ENCODE results near the gene CREBRF.
"Not testable (repeated sequence)": the region's sequence is repeated elsewhere in the genome, so short reads cannot be mapped to it uniquely, and the experiment has no call there.

The CREBRF gene, protein sequence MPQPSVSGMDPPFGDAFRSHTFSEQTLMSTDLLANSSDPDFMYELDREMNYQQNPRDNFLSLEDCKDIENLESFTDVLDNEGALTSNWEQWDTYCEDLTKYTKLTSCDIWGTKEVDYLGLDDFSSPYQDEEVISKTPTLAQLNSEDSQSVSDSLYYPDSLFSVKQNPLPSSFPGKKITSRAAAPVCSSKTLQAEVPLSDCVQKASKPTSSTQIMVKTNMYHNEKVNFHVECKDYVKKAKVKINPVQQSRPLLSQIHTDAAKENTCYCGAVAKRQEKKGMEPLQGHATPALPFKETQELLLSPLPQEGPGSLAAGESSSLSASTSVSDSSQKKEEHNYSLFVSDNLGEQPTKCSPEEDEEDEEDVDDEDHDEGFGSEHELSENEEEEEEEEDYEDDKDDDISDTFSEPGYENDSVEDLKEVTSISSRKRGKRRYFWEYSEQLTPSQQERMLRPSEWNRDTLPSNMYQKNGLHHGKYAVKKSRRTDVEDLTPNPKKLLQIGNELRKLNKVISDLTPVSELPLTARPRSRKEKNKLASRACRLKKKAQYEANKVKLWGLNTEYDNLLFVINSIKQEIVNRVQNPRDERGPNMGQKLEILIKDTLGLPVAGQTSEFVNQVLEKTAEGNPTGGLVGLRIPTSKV

DNA sequence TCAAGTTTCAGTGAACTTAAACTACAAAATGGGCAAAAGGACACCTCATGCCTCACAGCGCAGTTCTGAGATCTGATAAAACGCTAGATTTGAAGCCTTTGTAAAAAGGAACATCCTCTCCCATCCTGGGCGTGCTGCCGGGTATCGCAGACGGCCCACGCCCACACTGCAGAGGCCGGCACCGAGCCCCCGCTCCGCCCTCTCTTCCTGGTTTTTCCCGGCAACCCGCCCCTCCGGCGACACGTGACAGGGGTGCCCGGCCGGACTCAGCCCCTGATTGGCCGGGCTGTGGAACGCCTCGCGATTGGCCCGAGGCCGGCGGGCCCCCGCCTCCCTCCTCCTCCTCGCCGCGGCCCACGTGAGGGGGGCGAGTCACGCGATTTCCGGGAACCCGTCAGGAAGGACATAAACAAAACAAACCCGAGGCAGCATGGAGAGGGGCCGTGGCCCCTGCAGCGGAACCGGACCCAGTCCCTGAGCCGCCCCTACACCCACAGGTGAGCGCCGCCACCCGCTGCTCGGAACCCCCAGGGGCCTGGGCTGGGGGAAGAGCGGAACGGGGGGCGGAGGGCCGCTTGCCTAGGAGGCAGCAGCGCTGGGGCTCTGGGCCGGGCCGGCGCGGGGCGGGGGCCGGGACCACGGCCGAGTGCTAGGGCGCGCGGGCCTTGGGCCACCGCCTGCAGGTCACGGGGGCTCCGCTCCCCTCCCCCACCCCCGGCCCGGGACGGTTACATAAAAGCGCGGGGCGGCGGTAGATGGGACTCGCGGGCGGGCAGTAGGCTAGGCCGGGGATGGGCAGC lies at the start of gene CREBRF:
Gene CREBRF, plus strand, starts transcription at position 370 of the 800 bp plus-strand sequence. CDS start 24,424 bp downstream, outside the sequence.
- DNase-seq (ENCODE audit: low read depth) = peak; percentile 99

DNA sequence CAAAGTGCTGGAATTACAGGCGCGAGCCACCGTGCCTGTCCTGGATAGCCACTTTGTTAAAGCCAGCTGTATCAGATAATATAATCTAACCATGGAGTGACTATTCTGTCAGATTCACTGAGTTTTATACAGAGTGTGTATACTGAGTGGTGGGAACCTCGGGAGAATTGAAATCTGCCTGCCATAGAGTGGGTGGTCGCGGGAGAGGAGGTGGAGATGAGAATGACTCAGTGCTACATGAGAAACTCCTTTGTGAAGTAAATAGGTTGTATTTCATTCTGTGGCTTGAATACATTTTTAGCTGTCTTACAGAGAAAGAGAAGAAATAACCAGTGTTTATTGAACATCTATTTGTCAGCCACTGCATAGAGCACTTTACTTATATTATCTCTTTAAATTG lies 46.1 kb upstream of the CREBRF start:
- DNase-seq (ENCODE audit: low read depth) = no peak

DNA sequence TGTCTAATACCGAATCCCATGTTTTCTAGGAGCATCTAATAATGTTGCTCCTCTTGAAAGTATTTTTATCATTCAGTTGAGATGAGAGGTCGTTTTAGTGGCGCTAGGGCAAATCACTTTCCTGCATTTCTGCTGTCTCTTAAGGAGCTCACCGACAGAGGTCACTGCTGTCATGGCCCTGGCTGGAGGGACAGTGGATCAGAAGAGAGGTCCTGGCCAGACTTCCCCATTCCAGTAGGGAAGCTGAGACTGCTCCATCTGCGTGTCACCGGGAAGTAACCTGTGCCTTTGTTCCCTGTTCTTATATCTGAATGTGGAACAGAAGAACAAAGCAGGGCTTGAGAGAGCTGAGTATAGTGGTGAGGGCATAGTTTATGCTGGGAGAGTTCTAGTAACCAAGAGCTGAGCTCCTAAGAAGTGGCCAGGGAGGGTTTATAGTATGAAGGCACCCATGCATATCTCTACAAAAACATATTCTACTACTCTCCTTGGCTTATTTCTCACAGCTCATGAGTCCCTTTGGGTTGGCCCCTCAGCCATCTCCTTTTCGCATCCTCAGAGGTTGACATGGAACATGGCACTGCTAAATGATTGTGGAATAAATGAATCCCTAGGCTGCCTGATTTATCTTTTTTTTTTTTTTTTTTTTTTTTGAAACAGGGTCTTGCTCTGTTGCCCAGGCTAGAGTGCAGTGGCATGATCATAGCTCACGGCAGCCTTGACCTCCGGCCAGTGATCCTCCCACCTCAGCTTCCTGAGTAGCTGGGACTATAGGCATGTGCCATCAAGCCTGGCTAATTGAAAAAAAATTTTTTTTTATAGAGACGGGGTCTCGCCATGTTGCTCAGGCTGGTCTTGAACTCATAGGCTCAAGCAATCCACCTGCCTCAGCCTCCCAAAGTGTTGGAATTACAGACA lies 45.3 kb upstream of the CREBRF start:
- DNase-seq (ENCODE audit: low read depth) = no peak

DNA sequence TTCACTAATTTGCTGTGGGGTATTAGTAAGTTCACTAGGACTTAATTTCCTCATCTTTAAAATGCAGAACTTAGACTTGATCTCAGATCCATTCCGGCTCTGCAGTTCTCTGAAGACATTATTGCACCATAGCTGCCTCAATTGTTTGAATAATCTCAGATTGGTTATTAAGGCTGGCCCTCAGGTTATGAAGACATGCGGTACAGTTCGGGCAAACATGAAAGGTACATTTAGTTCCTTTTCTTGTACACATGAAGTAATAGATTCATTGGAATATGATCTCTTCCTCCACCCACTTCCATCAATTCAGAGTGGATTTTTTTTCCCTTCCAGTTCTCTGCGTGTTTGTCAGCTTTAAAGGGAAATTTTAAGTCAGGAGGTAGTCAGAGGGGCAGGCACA lies 44.6 kb upstream of the CREBRF start:
- DNase-seq (ENCODE audit: low read depth) = no peak

DNA sequence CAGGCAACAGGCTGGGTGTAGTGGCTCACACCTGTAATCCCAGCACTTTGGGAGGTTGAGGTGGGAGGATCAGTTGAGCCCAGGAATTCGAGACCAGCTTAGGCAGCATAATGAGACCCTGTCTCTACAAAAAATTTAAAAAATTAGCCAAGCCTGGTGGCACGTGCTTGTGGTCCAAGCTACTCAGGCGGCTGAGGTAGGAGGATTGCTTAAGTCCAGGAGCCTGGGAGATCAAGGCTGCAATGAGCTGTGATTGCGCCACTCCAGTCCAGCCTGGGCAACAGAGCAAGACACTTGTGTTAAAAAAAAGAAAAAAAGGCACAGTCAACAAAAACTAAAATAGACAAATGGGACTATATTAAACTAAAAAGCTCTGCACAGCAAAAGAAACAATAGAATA lies 43.3 kb upstream of the CREBRF start:
- DNase-seq (ENCODE audit: low read depth) = no peak

DNA sequence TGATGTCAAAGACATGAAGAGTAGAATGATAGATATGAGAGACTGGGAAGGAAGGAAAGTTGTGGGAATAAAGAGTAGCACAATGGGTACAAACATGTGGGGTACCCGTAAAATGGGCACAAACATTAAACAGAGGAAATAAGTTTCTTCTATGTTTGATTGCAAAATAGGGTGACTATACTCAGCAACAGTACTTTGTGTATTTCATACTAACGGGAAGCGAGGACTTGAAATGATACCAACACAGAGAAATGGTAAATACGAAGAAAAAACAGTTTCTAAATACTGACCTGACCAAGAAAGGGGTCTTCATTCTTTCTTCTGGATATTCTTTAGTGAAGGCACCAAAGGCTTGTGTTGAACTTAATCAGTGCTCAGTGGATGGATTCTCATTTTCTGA lies 41.5 kb upstream of the CREBRF start:
- no peak for DNase-seq (ENCODE audit: low read depth)

DNA sequence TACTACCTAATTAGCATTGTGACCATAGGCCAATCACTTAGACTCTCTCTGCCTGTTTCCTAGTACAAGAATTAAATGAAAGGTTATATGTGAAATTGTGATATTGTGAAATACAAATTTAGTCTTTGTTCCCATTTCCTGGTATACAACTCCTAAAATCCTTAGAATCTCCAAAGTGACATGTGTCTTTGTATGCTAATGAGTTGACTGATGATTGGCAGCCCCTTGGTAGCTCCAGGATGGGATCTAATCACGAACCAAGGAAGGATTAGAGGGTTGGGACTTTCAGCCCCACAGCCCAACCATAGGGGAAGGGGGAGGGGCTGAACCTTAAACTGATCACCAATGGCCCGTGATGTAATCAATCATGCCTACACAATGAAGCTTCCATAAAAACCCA lies 41.0 kb upstream of the CREBRF start:
- no peak for DNase-seq (ENCODE audit: low read depth)

DNA sequence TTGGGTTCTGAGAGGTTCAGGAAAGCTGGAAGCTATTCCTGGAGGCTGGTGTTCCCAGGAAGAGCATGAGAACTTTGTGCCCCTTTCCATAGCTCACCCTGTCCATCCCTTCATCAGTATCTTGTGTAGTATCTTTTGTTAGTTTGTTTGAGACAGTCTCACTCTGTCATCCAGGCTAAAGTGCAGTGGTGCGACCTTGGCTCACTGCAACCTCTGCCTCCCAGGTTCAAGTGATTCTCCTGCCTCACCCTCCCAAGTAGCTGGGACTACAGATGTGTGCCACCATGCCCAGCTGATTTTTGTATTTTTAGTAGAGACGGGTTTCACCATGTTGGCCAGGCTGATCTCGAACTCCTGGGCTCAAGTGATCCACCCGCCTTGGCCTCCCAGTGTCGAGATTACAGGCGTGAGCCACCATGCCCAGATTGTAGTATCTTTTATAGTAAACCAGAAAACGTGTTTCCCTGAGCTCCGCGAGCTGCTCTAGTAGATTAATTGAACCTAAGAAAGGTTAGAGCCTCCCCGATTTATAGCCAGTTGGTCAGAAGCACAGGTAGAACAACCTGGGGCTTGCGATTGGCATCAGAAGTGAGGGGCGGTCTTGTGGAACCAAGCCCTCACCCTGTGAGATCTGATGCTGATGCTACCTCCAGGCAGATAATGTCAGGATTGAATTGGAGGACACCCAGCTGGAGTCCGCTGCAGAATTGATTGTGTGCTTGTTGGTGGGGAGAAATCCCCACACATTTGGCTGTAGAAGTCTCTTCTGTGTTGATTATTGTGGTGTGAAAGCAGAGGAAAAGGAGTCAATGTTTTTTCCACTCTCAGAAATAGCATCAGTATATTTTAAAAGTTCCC lies 40.3 kb upstream of the CREBRF start:
- DNase-seq (ENCODE audit: low read depth) = no peak

DNA sequence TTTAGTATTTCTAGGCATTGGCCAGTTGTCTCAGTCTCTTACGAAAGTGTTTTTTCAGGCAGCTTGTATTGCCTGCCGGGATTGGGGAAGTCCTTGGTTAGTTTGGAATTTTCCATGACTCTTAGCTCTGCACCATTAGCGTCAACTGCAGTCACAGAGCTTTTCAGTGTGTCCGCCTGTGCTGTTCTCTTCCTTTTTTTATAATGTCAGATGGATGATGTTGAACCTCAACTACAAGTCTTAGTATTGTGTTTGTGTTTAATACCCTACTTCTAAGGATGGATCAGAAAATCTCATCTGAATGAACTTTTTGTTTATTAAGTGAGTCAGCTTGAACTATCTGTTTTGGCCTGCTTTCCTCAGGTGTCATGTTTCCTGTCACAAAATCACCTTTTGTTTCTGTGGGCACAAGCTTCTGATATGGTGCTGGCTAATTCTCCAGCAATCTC lies 39.5 kb upstream of the CREBRF start:
- DNase-seq (ENCODE audit: low read depth) = no peak

DNA sequence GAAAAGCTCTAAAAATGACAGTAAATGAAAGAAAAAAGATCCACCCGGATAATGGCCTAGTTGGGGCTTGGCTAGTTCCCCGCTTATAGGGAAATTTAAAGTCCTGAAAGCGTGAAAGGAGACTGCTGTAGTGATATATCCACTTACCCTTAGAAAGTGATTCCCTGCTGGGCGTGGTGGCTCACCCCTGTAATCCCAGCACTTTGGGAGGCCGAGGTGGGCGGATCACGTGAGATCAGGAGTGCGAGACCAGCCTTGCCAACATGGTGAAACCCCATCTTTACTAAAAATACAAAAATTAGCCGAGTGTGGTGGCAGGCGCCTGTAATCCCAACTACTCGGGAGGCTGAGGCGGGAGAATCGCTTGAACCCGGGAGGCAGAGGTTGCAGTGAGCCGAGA lies 39.1 kb upstream of the CREBRF start:
- DNase-seq (ENCODE audit: low read depth) = not testable (repeated sequence)

DNA sequence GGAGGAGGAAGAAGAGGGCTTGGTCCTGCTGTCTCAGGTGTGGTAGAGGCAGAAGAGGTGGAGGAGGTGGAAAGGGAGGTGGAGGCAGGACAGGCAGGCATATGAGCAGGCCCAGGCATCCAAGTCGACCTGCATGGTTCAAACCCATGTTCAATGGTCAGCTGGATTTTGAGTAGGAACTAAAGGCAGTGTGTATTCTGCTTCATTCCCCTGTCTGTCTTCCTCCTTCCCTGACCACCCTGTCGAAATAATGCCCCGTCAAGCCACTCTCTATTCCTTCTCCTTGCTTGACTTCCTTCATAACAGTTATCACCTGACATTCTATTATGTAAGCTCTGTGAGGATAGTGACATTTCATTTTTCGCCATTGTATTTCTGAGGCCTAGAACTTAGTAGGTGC lies 37.8 kb upstream of the CREBRF start:
- no peak for DNase-seq (ENCODE audit: low read depth)

DNA sequence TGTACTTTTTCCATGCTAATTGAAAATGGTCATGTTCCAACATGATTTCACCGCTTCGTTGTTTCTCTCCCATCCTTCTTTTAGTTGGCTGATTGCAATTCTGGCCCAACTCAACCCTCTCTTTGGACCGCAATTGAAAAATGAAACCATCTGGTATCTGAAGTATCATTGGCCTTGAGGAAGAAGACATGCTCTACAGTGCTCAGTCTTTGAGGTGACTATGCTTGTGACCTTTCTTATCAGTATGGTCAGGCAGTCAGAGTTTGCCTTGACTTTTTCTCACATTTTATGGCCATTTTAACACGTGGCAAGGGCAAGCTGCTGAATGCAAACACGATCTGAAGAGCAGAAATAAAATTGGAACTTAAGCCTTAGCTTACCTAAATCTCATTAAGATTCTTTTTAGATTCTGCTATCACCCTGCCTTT lies 36.0 kb upstream of the CREBRF start:
- DNase-seq (ENCODE audit: low read depth) = no peak

DNA sequence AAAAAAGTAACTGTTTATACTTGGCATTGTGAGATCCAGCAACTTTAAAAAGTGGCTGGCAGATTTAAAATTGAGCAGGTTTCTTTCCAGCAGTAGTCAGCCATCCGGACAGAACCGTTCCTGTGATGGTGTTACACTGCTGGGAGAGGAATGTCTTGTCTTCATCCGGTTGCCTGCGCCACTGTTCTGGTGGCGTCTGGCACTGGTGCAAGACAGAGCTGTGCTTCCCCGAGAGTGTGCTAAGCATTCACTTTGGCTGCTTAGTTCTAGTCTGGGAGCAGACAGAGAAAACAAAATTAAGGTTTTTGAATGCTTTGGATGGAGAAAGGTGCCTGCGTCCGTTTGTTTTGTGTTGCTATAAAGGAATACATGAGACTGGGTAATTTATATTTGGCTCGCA lies 35.5 kb upstream of the CREBRF start:
- DNase-seq (ENCODE audit: low read depth) = no peak

DNA sequence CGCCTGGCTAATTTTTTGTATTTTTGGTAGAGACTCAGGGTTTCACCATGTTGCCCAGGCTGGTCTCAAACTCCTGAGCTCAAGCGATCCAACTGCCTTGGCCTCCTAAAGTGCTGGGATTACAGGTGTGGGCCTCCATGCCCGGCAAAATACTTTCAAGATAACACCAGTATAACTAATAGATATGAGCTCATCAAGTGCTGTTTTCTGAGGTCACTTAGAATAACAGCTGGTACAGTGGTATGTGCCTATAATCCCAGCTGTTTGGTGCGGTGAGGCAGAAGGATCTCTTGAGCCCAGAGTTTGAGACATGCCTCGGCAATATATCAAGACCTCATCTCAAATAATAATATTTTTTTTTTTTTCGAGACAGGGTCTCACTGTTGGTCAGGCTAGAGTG lies 30.5 kb upstream of the CREBRF start:
- DNase-seq (ENCODE audit: low read depth) = no peak

DNA sequence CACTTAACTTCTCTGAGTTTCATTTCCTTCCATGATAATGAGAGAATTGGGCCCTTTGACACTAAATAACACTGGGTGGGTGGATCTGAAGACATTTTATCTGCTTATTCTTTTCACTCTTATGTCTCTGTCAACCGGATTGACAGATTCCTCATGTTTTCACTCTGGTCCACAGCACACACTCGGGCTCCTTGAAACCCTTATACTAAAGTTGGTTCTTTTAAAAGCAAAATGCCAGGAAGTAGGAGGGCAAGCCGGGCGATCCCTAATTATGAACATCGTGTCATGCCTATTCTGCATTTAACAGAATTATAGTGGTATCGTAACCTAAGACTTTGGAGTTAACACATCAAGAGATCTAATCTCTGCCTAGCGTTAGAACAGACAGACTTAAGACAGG lies 28.2 kb upstream of the CREBRF start:
- DNase-seq (ENCODE audit: low read depth) = no peak

DNA sequence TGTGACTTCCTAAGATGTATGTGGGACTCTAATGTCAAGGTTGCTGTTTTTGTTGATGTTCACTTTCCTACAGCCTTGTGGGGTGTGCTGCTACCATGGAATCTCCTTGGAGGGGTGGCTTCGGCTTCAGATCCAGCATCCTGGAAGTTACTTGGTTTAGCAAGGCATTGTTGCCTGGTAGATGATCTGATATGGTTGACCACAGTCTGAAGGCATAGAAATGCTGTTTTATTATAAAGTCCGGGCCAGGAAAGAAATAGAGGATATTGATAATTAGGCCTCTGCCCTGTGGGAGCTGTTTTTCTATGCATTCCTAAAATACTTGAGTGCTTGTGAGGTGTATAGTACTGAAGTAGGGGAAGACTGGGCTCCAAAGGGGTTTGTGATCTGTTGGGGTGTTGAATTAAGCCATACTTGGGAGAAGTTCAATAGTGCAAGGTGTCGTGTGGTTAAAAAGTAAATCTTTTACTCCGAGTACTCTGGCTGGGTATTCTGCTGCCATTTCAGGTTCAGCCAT lies 27.3 kb upstream of the CREBRF start:
- no peak for DNase-seq (ENCODE audit: low read depth)

DNA sequence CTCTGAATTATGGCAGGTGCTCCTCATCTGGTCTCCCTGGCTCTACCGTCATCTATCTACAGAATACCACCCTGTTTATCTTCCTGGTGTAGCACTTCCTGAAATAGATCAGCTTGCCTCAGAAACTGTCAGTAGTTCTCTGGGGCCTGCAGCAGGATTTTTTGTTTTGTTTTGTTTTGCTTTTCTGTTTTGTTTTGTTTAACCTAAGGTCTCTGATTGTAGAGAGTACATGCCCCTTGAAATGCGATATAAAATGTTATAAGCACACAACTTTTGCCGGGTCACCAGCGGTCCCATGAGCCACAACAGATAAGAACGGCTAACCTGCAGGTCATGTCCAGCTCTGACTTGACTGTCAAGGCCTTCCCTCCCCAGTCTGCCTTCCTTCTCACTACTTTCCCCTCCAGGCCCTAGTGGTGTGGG lies 26.6 kb upstream of the CREBRF start:
- no peak for DNase-seq (ENCODE audit: low read depth)

DNA sequence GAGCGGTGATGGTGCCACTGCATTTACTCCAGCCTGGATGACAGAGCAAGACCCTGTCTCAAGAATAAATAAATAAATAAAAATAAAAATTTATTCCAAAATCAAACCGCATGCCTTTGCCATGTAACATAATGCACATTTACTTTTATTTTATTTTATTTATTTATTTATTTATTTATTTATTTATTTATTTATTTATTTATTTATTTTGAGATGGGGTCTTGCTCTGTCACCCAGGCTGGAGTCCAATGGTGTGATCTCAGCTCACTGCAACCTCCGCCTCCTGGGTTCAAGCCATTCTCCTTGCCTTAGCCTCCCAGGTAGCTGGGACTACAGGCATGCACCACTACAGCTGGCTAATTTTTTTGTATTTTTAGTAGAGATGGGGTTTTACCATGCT lies 24.1 kb upstream of the CREBRF start:
- not testable (repeated sequence) for DNase-seq (ENCODE audit: low read depth)

DNA sequence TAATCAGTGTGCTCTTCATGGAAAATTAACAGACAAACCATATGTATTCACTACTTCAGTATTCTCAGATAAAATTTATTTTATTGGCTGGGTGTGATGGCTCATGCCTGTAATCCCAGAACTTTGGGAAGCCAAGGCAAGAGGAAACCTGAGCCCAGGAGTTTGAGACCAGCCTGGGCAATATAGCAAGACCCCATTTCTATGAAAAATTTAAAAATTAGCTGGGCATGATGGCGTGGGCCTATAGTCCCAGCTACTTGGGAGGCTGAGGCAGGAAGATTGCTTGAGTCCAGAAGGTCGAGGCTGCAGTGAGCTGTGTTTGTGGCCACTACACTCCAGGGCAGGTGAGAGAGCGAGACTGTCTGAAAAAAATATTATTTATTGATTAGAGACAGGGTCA lies 23.4 kb upstream of the CREBRF start:
- DNase-seq (ENCODE audit: low read depth) = no peak

DNA sequence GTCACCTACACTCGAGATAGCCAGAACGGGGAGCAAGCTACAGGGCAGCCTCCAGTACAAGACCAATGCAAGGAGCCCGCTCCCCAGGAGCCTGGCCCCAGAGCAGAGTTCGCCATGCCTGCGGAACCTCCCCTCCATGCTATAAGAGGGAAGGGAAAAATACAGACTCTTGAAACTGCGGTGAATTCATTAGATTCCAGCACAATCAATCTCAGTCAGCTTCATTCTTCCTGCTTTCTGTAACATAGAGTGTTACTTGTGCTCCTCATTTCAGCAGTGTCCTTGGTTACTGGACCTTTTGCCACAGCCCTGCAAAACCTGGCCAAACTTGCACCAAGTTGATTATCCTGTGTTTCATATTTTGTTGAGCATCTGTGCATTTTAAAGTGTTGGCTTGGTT lies 22.2 kb upstream of the CREBRF start:
- no peak for DNase-seq (ENCODE audit: low read depth)
